Hepatocyte (in vitro differentiated cells): Measurements from ENCODE around the gene CCL20. TPM values are rescaled to one million over a fixed set of nuclear protein-coding genes. Genes with fewer than 3 reads are reported as not detected.

Experiments used
- DNase-seq: peaks from one replicate; pipeline ENCODE4 v3.0.0-alpha.2; 2016; ENCODE audit warnings: low spot score
- H2AFZ ChIP-seq: fragments of 200-600 bp; sonication (generic); 2 replicates; pipeline ENCODE4 v1.6.0; 2016; ENCODE audit warnings: antibody characterized with exemption, mild to moderate bottlenecking
- H3K27ac ChIP-seq: fragments of 200-600 bp; sonication (generic); 2 replicates; pipeline ENCODE4 v1.5.1; 2016; ENCODE audit warnings: mild to moderate bottlenecking
- H3K27me3 ChIP-seq: fragments of 200-600 bp; sonication (generic); 2 replicates; pipeline ENCODE4 v1.6.1; 2016
- H3K36me3 ChIP-seq: fragments of 200-600 bp; sonication (generic); replicated peaks from 2 replicates; pipeline ENCODE4 v1.5.1; 2016; ENCODE audit warnings: low read depth; ENCODE audit not compliant: insufficient read depth
- H3K4me1 ChIP-seq: fragments of 200-600 bp; sonication (generic); 2 replicates; pipeline ENCODE4 v1.5.1; 2016; ENCODE audit warnings: mild to moderate bottlenecking, moderate library complexity; ENCODE audit not compliant: insufficient read depth
- H3K4me2 ChIP-seq: fragments of 200-600 bp; sonication (generic); 2 replicates; pipeline ENCODE4 v1.6.0; 2016
- H3K4me3 ChIP-seq: fragments of 200-600 bp; sonication (generic); 2 replicates; pipeline ENCODE4 v1.5.1; 2016; ENCODE audit warnings: mild to moderate bottlenecking
- H3K79me2 ChIP-seq: fragments of 200-600 bp; sonication (generic); 2 replicates; pipeline ENCODE4 v1.6.0; 2017; ENCODE audit warnings: mild to moderate bottlenecking
- H3K9me2 ChIP-seq: fragments of 200-600 bp; sonication (generic); replicated peaks from 2 replicates; pipeline ENCODE4 v1.6.0; 2017; ENCODE audit warnings: mild to moderate bottlenecking; ENCODE audit not compliant: insufficient read depth
- H3K9me3 ChIP-seq: fragments of 200-600 bp; sonication (generic); 2 replicates; pipeline ENCODE4 v1.5.1; 2016; ENCODE audit warnings: low read depth, mild to moderate bottlenecking
- H4K20me1 ChIP-seq: fragments of 200-600 bp; sonication (generic); 2 replicates; pipeline ENCODE4 v1.6.0; 2016; ENCODE audit warnings: mild to moderate bottlenecking; ENCODE audit not compliant: insufficient read depth, poor library complexity, severe bottlenecking
- EZH2 ChIP-seq: fragments of 200-600 bp; sonication (generic); IDR thresholded peaks from 2 replicates; pipeline ENCODE4 v1.6.1; 2016; ENCODE audit warnings: antibody characterized with exemption, mild to moderate bottlenecking, borderline replicate concordance
- EZH2phosphoT487 ChIP-seq: fragments of 200-600 bp; sonication (generic); IDR thresholded peaks from one replicate; pipeline ENCODE4 v1.6.1; 2018; ENCODE audit warnings: antibody characterized with exemption, mild to moderate bottlenecking, low read depth, moderate library complexity; ENCODE audit not compliant: unreplicated experiment, severe bottlenecking
- WGBS: methylation state at CpG from one replicate; pipeline ENCODE4 v1.1.6; 2016; ENCODE audit warnings: low lambda C conversion rate; ENCODE audit errors: missing lambda C conversion rate; 5-methylcytosine and 5-hydroxymethylcytosine counted together
- polyA plus RNA-seq: library from polyadenylated mRNA; unstranded; fragments of >200 nt; fragmentation: Nextera tagmentation; extraction: Ambion mirVana; gene quantifications from 2 replicates; pipeline ENCODE4 v1.2.1, GENCODE V29; 2016
- total RNA-seq: library from RNA; depleted of rRNA; stranded (reverse); fragments of >200 nt; gene quantifications from 2 replicates; pipeline ENCODE4 v1.2.3, GENCODE V29; 2014
- TF ChIP-seq, protein P1 (sequence below): fragments of 200-600 bp; sonication (generic); IDR thresholded peaks from 2 replicates; pipeline ENCODE4 v1.5.1; 2016; ENCODE audit warnings: antibody characterized with exemption, mild to moderate bottlenecking; ENCODE audit not compliant: poor library complexity

CCL20 gene
- total and polyA plus RNA-seq, 2 experiments from 2014 or later, result 80.0 to 112 TPM

DNA sequence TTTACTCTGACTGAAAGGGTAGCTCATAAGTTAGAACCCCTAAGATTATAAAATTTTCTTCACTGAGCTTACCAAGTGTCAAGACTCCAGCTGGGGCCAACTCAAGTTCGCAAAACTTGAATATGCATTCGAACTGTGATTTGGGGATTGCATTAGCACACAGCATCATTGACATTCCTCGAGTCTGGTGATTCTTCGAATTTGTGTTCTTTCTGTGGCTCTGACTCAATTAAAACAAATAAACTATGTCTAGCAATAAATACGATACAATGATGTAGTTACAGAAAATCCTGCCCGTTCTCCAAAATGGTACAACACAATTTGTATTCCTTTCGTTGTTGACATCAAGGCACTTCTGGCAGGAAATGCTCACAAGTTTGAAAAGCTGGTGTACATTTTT lies 11.1 kb downstream of the CCL20 start:
- Histone ChIP-seq H4K20me1 (no peaks in the 10 kb centered on the region), H3K4me3 (no peak overlapping the region), H3K9me3 (no peaks in the 10 kb centered on the region), H2AFZ (no peak overlapping the region), H3K9me2 (no peaks in the 10 kb centered on the region), H3K4me1 (no peaks in the 10 kb centered on the region), H3K4me2 (no peak overlapping the region), H3K79me2 (no peaks in the 10 kb centered on the region), H3K27me3 (no peaks in the 10 kb centered on the region), H3K36me3 (no peaks in the 10 kb centered on the region), H3K27ac (no peak overlapping the region)
- TF ChIP-seq, protein P1, sequence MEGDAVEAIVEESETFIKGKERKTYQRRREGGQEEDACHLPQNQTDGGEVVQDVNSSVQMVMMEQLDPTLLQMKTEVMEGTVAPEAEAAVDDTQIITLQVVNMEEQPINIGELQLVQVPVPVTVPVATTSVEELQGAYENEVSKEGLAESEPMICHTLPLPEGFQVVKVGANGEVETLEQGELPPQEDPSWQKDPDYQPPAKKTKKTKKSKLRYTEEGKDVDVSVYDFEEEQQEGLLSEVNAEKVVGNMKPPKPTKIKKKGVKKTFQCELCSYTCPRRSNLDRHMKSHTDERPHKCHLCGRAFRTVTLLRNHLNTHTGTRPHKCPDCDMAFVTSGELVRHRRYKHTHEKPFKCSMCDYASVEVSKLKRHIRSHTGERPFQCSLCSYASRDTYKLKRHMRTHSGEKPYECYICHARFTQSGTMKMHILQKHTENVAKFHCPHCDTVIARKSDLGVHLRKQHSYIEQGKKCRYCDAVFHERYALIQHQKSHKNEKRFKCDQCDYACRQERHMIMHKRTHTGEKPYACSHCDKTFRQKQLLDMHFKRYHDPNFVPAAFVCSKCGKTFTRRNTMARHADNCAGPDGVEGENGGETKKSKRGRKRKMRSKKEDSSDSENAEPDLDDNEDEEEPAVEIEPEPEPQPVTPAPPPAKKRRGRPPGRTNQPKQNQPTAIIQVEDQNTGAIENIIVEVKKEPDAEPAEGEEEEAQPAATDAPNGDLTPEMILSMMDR, result no peak
- TF ChIP-seq EZH2phosphoT487, result no peak
- no peak for TF ChIP-seq EZH2
- DNase-seq, result no peak
- 93% methylated on average over 7 of the region's 7 CpGs for WGBS

DNA sequence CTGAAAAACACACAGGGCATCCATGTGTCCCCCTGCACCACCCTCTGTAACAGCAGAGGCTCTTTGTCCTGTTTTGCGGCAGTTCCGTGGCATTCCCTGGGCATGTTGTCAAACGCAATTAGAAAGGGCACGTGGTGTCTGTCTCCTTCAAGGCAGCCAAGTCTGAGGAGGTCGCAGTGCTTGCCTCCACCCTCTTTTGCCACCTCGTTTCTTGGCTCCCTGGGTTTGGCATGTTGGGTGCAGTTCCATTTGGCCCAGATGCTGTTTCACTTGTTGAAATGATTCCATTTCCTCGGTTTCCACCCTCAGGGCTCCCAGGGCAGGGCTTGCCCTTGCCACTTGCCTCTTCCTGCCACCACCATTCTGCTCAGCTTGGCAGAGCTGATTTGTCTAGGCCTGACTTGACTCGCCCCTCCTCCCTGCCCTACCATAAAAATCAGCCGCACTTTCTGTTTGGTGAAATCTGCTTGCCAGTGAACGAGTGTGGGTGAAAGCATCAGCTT lies 12.4 kb downstream of the CCL20 start:
- no peaks in the 10 kb centered on the region for H3K36me3 ChIP-seq
- no peak overlapping the region for H3K27ac ChIP-seq
- 87% methylated on average over 10 of the region's 10 CpGs for WGBS
- H2AFZ ChIP-seq, result no peak overlapping the region
- H3K9me3 ChIP-seq, result no peaks in the 10 kb centered on the region
- H3K9me2 ChIP-seq, result no peaks in the 10 kb centered on the region
- TF ChIP-seq, protein P1, result no peak
- TF ChIP-seq EZH2phosphoT487 (no peak), EZH2 (no peak)
- H3K4me2 ChIP-seq, result no peak overlapping the region
- H3K27me3 ChIP-seq, result no peaks in the 10 kb centered on the region
- H3K79me2 ChIP-seq, result no peaks in the 10 kb centered on the region
- H3K4me3 ChIP-seq, result no peak overlapping the region
- no peaks in the 10 kb centered on the region for H3K4me1 ChIP-seq
- no peaks in the 10 kb centered on the region for H4K20me1 ChIP-seq
- DNase-seq, result no peak

DNA sequence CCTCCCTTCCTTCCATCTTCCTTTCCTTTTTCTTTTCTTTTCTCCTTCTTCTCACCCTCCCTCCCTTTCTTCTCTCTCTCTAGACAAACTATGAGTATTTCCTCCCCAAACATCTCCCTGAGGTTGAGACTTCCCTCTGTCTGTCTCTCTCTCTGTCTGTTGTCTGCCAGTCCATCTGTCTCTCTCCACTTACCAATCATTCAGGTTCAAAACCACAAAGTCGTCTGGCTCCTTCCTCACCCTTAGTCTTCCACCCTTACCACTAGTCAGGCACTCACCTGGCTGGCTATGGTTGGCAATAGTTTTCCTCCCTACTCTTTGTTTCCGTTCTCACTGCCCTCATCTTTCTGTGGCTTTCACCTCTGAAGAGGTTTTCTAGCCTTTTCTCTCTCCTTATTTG lies 12.9 kb downstream of the CCL20 start:
- H4K20me1 ChIP-seq, result no peaks in the 10 kb centered on the region
- H3K27me3 ChIP-seq, result no peaks in the 10 kb centered on the region
- no peaks in the 10 kb centered on the region for H3K4me1 ChIP-seq
- H3K4me3 ChIP-seq, result no peak overlapping the region
- H3K4me2 ChIP-seq, result no peak overlapping the region
- no peaks in the 10 kb centered on the region for H3K79me2 ChIP-seq
- H3K36me3 ChIP-seq, result no peaks in the 10 kb centered on the region
- TF ChIP-seq EZH2phosphoT487 (no peak), EZH2 (no peak)
- TF ChIP-seq, protein P1, result no peak
- no peaks in the 10 kb centered on the region for H3K9me3 ChIP-seq
- no peak overlapping the region for H2AFZ ChIP-seq
- no peak overlapping the region for H3K27ac ChIP-seq
- H3K9me2 ChIP-seq, result no peaks in the 10 kb centered on the region
- no peak for DNase-seq
- WGBS, result 71% methylated on average over 2 of the region's 2 CpGs

DNA sequence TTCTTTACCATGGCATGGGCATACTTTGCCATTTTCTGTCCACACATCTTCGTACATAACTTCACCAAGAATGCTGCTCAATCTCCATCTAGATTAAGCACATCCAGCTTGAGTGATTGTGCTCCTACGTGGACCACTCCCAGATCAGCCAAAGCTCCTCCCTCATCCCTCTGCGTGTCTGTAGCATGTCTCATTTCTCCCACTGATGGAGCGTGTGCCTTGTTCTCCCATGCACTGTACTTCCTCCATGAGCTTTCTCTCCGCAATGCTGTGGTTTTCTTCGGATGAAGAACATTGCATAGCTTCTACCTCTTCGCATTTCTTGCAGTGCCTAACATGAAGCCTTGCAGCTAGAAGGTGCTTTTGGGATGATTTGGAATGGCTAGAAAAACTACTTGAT lies 13.5 kb downstream of the CCL20 start:
- H3K27me3 ChIP-seq, result no peaks in the 10 kb centered on the region

More for the DNA sequence above, 13.5 kb downstream of the CCL20 start:
- DNase-seq, result no peak
- Histone ChIP-seq H3K27ac (no peak overlapping the region), H3K9me2 (no peaks in the 10 kb centered on the region), H3K4me3 (no peak overlapping the region), H3K9me3 (no peaks in the 10 kb centered on the region), H3K4me2 (no peak overlapping the region), H4K20me1 (no peaks in the 10 kb centered on the region), H3K4me1 (no peaks in the 10 kb centered on the region), H2AFZ (no peak overlapping the region), H3K79me2 (no peaks in the 10 kb centered on the region), H3K36me3 (no peaks in the 10 kb centered on the region)
- no peak for TF ChIP-seq EZH2
- TF ChIP-seq, protein P1, result no peak
- no peak for TF ChIP-seq EZH2phosphoT487
- WGBS, result 92% methylated on average over 7 of the region's 7 CpGs
